Measurements from ENCODE around the gene MRPL20. TPM values are rescaled to one million over a fixed set of nuclear protein-coding genes. Genes with fewer than 3 reads are reported as not detected.
A peak's percentile ranks its signal among the peaks of the same experiment; 100 is the strongest.

The MRPL20 gene
- total and polyA plus RNA-seq, 8 donors = 53.9 to 187 (median 111) TPM

- intact Hi-C loops (cut with DNase I; ENCODE audit: low total_unique reads) = no loop called here
- no peaks in the 10 kb centered on the region for H3K9me3 ChIP-seq
- DNase-seq = no peak
- peak overlapping the region in 2 of 5 donors; percentile 84 to 87 for H3K27ac ChIP-seq
- peaks cover 64 to 82% (median 76%) of the 10 kb centered on the region in 4 donors for H3K4me1 ChIP-seq
- WGBS, 5 donors = 33 to 52% (median 47%) methylated on average over 63 to 116 of the region's 116 CpGs
- H3K36me3 ChIP-seq = peaks cover 0 to 23% (median 8%) of the 10 kb centered on the region in 4 donors
- peaks cover 0 to 82% (median 50%) of the 10 kb centered on the region in 3 donors for H3K27me3 ChIP-seq
- H3K4me3 ChIP-seq = peak overlapping the region; percentile 25 to 47 (median 32)
- TF ChIP-seq CTCF (IDR thresholded peaks at IDR 0.05) (no peak), POLR2A (IDR thresholded peaks at IDR 0.05) (no peak), POLR2AphosphoS5 (IDR thresholded peaks at IDR 0.05) (no peak), EP300 (IDR thresholded peaks at IDR 0.05) (no peak)
Observed at GRCh38 chr1:1354271-1355247, 52.5 kb downstream of the MRPL20 start.

- Histone ChIP-seq H3K36me3 (peaks cover 0 to 23% (median 8%) of the 10 kb centered on the region in 4 donors), H3K4me1 (peaks cover 54 to 72% (median 67%) of the 10 kb centered on the region in 4 donors), H3K9me3 (no peaks in the 10 kb centered on the region), H3K27ac (peak overlapping the region in 2 of 5 donors; percentile 64 to 72), H3K4me3 (no peak overlapping the region), H3K27me3 (peaks cover 0 to 72% (median 48%) of the 10 kb centered on the region in 3 donors)
- no peak for DNase-seq
- TF ChIP-seq POLR2AphosphoS5 (IDR thresholded peaks at IDR 0.05) (no peak), POLR2A (IDR thresholded peaks at IDR 0.05) (no peak), CTCF (IDR thresholded peaks at IDR 0.05) (no peak), EP300 (IDR thresholded peaks at IDR 0.05) (no peak)
- intact Hi-C loops (cut with DNase I; ENCODE audit: low total_unique reads) = no loop called here
- WGBS, 5 donors = 22 to 41% (median 29%) methylated on average over 20 to 28 of the region's 28 CpGs
Observed at GRCh38 chr1:1353389-1354151, 53.5 kb downstream of the MRPL20 start.

GRCh38 chr1:1352786-1353388 lies 54.2 kb downstream of the MRPL20 start:
- Histone ChIP-seq H3K36me3 (peaks cover 0 to 23% (median 8%) of the 10 kb centered on the region in 4 donors), H3K4me1 (peaks cover 55 to 71% (median 67%) of the 10 kb centered on the region in 4 donors), H3K4me3 (no peak overlapping the region), H3K27me3 (peaks cover 0 to 65% (median 45%) of the 10 kb centered on the region in 3 donors), H3K27ac (peak overlapping the region in 2 of 5 donors; percentile 64 to 72), H3K9me3 (no peaks in the 10 kb centered on the region)
- TF ChIP-seq POLR2AphosphoS5 (IDR thresholded peaks at IDR 0.05) = no peak
- no peak for TF ChIP-seq EP300 (IDR thresholded peaks at IDR 0.05)
- TF ChIP-seq CTCF (IDR thresholded peaks at IDR 0.05) = no peak
- no peak for TF ChIP-seq POLR2A (IDR thresholded peaks at IDR 0.05)
- intact Hi-C loops (cut with DNase I; ENCODE audit: low total_unique reads) = no loop called here
- 8 to 27% (median 21%) methylated on average over 2 to 5 of the region's 5 CpGs for WGBS, 5 donors
- DNase-seq = no peak

Other genes with a start within 250 kb of the MRPL20 start
- gene TTLL10, start 233.4 kb downstream of the MRPL20 start, total RNA-seq = 1 to 10 TPM in 1 of 5 donors, not detected in 4; 6.4 TPM
- gene TTLL10, start 233.4 kb downstream of the MRPL20 start, polyA plus RNA-seq = under 1 TPM in 2 of 3 donors, not detected in 1; 0.13 to 0.46 TPM
- 10 to 100 TPM in 1 of 5 donors, 1 to 10 TPM in 1, not detected in 3; 1.7 to 11.9 TPM for gene TNFRSF18, start 200.7 kb downstream of the MRPL20 start, total RNA-seq
- gene TNFRSF18, start 200.7 kb downstream of the MRPL20 start, polyA plus RNA-seq = 1 to 10 TPM in 1 of 3 donors, under 1 TPM in 1, not detected in 1; 0.37 to 3.6 TPM
- gene TNFRSF4, start 193.1 kb downstream of the MRPL20 start, total RNA-seq = under 1 TPM in 1 of 5 donors, not detected in 4; 0.55 TPM
- gene TNFRSF4, start 193.1 kb downstream of the MRPL20 start, polyA plus RNA-seq = 1 to 10 TPM; 1.7 to 4.5 (median 4.2) TPM
- gene SDF4, start 175.3 kb downstream of the MRPL20 start, total RNA-seq = 100 to 1,000 TPM in 2 of 5 donors, 10 to 100 TPM in 3; 50.3 to 404 (median 65.3) TPM
- gene SDF4, start 175.3 kb downstream of the MRPL20 start, polyA plus RNA-seq = 10 to 100 TPM; 50.4 to 83.6 (median 61.9) TPM
- gene B3GALT6, start 175.1 kb downstream of the MRPL20 start, total RNA-seq = 10 to 100 TPM in 1 of 5 donors, 1 to 10 TPM in 3, not detected in 1; 1.8 to 13.8 (median 8.1) TPM
- 1 to 10 TPM; 3.7 to 9.7 (median 6.7) TPM for gene B3GALT6, start 175.1 kb downstream of the MRPL20 start, polyA plus RNA-seq
- 10 to 100 TPM in 2 of 5 donors, 1 to 10 TPM in 2, not detected in 1; 1.5 to 21.3 (median 6.4) TPM for gene C1QTNF12, start 160.6 kb downstream of the MRPL20 start, total RNA-seq
- gene C1QTNF12, start 160.6 kb downstream of the MRPL20 start, polyA plus RNA-seq = 1 to 10 TPM in 2 of 3 donors, not detected in 1; 1.6 to 3.2 TPM
- 100 to 1,000 TPM in 1 of 5 donors, 10 to 100 TPM in 4; 14.0 to 252 (median 48.3) TPM for gene UBE2J2, start 133.4 kb downstream of the MRPL20 start, total RNA-seq
- gene UBE2J2, start 133.4 kb downstream of the MRPL20 start, polyA plus RNA-seq = 10 to 100 TPM; 40.5 to 49.6 (median 44.8) TPM
- gene SCNN1D, start 126.9 kb downstream of the MRPL20 start, total RNA-seq = 1 to 10 TPM in 4 of 5 donors, under 1 TPM in 1; 0.43 to 7.6 (median 3.5) TPM
- 1 to 10 TPM; 4.7 to 6.1 (median 4.8) TPM for gene SCNN1D, start 126.9 kb downstream of the MRPL20 start, polyA plus RNA-seq
- gene ACAP3, start 99.4 kb downstream of the MRPL20 start, total RNA-seq = 100 to 1,000 TPM in 1 of 5 donors, 10 to 100 TPM in 4; 31.9 to 374 (median 77.0) TPM
- gene ACAP3, start 99.4 kb downstream of the MRPL20 start, polyA plus RNA-seq = 10 to 100 TPM; 17.9 to 46.1 (median 43.0) TPM
- gene PUSL1, start 98.7 kb downstream of the MRPL20 start, total RNA-seq = 10 to 100 TPM in 3 of 5 donors, 1 to 10 TPM in 1, not detected in 1; 5.9 to 64.9 (median 51.4) TPM
- gene PUSL1, start 98.7 kb downstream of the MRPL20 start, polyA plus RNA-seq = 10 to 100 TPM; 15.2 to 25.5 (median 23.8) TPM
- 100 to 1,000 TPM in 4 of 5 donors, 10 to 100 TPM in 1; 59.5 to 520 (median 192) TPM for gene INTS11, start 82.6 kb downstream of the MRPL20 start, total RNA-seq
- 100 to 1,000 TPM; 113 to 151 (median 134) TPM for gene INTS11, start 82.6 kb downstream of the MRPL20 start, polyA plus RNA-seq
- 100 to 1,000 TPM in 1 of 5 donors, 10 to 100 TPM in 2, 1 to 10 TPM in 2; 6.6 to 226 (median 12.3) TPM for gene CPTP, start 82.5 kb downstream of the MRPL20 start, total RNA-seq
- 10 to 100 TPM; 17.3 to 49.1 (median 28.4) TPM for gene CPTP, start 82.5 kb downstream of the MRPL20 start, polyA plus RNA-seq
- 10 to 100 TPM in 1 of 5 donors, under 1 TPM in 2, not detected in 2; 0.37 to 11.7 (median 0.43) TPM for gene TAS1R3, start 76.0 kb downstream of the MRPL20 start, total RNA-seq
- gene TAS1R3, start 76.0 kb downstream of the MRPL20 start, polyA plus RNA-seq = under 1 TPM in 2 of 3 donors, not detected in 1; 0.10 to 0.31 TPM
- 100 to 1,000 TPM in 3 of 5 donors, 10 to 100 TPM in 2; 41.3 to 229 (median 143) TPM for gene DVL1, start 57.9 kb downstream of the MRPL20 start, total RNA-seq
- 10 to 100 TPM; 47.4 to 80.4 (median 64.0) TPM for gene DVL1, start 57.9 kb downstream of the MRPL20 start, polyA plus RNA-seq
- 100 to 1,000 TPM in 2 of 5 donors, 10 to 100 TPM in 3; 28.8 to 203 (median 65.6) TPM for gene MXRA8, start 48.7 kb downstream of the MRPL20 start, total RNA-seq
- 10 to 100 TPM; 23.3 to 33.8 (median 23.6) TPM for gene MXRA8, start 48.7 kb downstream of the MRPL20 start, polyA plus RNA-seq
- 100 to 1,000 TPM in 3 of 5 donors, 10 to 100 TPM in 2; 50.9 to 146 (median 104) TPM for gene AURKAIP1, start 32.1 kb downstream of the MRPL20 start, total RNA-seq
- gene AURKAIP1, start 32.1 kb downstream of the MRPL20 start, polyA plus RNA-seq = 100 to 1,000 TPM; 244 to 281 (median 259) TPM
- 100 to 1,000 TPM; 265 to 739 (median 422) TPM for gene CCNL2, start 8.0 kb downstream of the MRPL20 start, total RNA-seq
- gene CCNL2, start 8.0 kb downstream of the MRPL20 start, polyA plus RNA-seq = 100 to 1,000 TPM in 1 of 3 donors, 10 to 100 TPM in 2; 33.4 to 166 (median 34.7) TPM
- 10 to 100 TPM in 1 of 5 donors, 1 to 10 TPM in 2, under 1 TPM in 1, not detected in 1; 0.89 to 13.6 (median 4.7) TPM for gene ANKRD65, start 14.0 kb upstream of the MRPL20 start, total RNA-seq
- gene ANKRD65, start 14.0 kb upstream of the MRPL20 start, polyA plus RNA-seq = 10 to 100 TPM in 2 of 3 donors, 1 to 10 TPM in 1; 8.7 to 13.5 (median 13.3) TPM
- 10 to 100 TPM; 11.4 to 37.7 (median 21.1) TPM for gene VWA1, start 28.4 kb upstream of the MRPL20 start, total RNA-seq
- gene VWA1, start 28.4 kb upstream of the MRPL20 start, polyA plus RNA-seq = 10 to 100 TPM in 2 of 3 donors, 1 to 10 TPM in 1; 7.6 to 64.8 (median 24.8) TPM
- 1 to 10 TPM in 2 of 5 donors, under 1 TPM in 1, not detected in 2; 0.55 to 5.2 (median 1.3) TPM for gene ATAD3C, start 42.4 kb upstream of the MRPL20 start, total RNA-seq
- gene ATAD3C, start 42.4 kb upstream of the MRPL20 start, polyA plus RNA-seq = 1 to 10 TPM in 1 of 3 donors, under 1 TPM in 2; 0.25 to 2.3 (median 0.92) TPM
- 10 to 100 TPM; 15.6 to 91.5 (median 33.3) TPM for gene ATAD3B, start 64.5 kb upstream of the MRPL20 start, total RNA-seq
- 10 to 100 TPM in 2 of 3 donors, 1 to 10 TPM in 1; 8.2 to 23.8 (median 18.4) TPM for gene ATAD3B, start 64.5 kb upstream of the MRPL20 start, polyA plus RNA-seq
- gene ATAD3A, start 104.9 kb upstream of the MRPL20 start, total RNA-seq = 10 to 100 TPM; 10.6 to 92.1 (median 22.5) TPM
- 10 to 100 TPM; 13.1 to 27.0 (median 14.9) TPM for gene ATAD3A, start 104.9 kb upstream of the MRPL20 start, polyA plus RNA-seq
- 10 to 100 TPM in 1 of 5 donors, 1 to 10 TPM in 1, not detected in 3; 3.5 to 10.3 TPM for gene TMEM240, start 133.3 kb upstream of the MRPL20 start, total RNA-seq
- 1 to 10 TPM; 1.8 to 4.5 (median 2.8) TPM for gene TMEM240, start 133.3 kb upstream of the MRPL20 start, polyA plus RNA-seq
- gene SSU72, start 167.6 kb upstream of the MRPL20 start, total RNA-seq = 100 to 1,000 TPM in 1 of 5 donors, 10 to 100 TPM in 4; 45.7 to 215 (median 85.9) TPM
- 100 to 1,000 TPM in 2 of 3 donors, 10 to 100 TPM in 1; 85.0 to 135 (median 108) TPM for gene SSU72, start 167.6 kb upstream of the MRPL20 start, polyA plus RNA-seq
- 10 to 100 TPM in 1 of 5 donors, under 1 TPM in 1, not detected in 3; 0.29 to 20.0 TPM for gene FNDC10, start 192.8 kb upstream of the MRPL20 start, total RNA-seq
- gene FNDC10, start 192.8 kb upstream of the MRPL20 start, polyA plus RNA-seq = 1 to 10 TPM; 2.1 to 5.1 (median 4.0) TPM
- 100 to 1,000 TPM in 3 of 5 donors, 10 to 100 TPM in 2; 21.5 to 871 (median 193) TPM for gene MIB2, start 208.2 kb upstream of the MRPL20 start, total RNA-seq
- gene MIB2, start 208.2 kb upstream of the MRPL20 start, polyA plus RNA-seq = 100 to 1,000 TPM; 124 to 139 (median 136) TPM
- 100 to 1,000 TPM in 1 of 5 donors, 10 to 100 TPM in 4; 15.1 to 111 (median 19.3) TPM for gene MMP23B, start 224.9 kb upstream of the MRPL20 start, total RNA-seq
- 10 to 100 TPM in 2 of 3 donors, 1 to 10 TPM in 1; 5.5 to 16.2 (median 12.7) TPM for gene MMP23B, start 224.9 kb upstream of the MRPL20 start, polyA plus RNA-seq